ENCODE measurements around the gene GPR156. TPM values are rescaled to one million over a fixed set of nuclear protein-coding genes. Genes with fewer than 3 reads are reported as not detected.

The GPR156 gene
- total RNA-seq, 1 donor from 2014 or later: 0.41 TPM

GRCh38 chr3:120151791-120152190, 133.2 kb downstream of the GPR156 start:
- H3K36me3 Mint-ChIP-seq (ENCODE audit: insufficient read depth): peaks cover 10% of the 10 kb centered on the region
- peaks cover 17% of the 10 kb centered on the region for H3K9me3 Mint-ChIP-seq (ENCODE audit: low read depth)
- TF ChIP-seq, protein P1, sequence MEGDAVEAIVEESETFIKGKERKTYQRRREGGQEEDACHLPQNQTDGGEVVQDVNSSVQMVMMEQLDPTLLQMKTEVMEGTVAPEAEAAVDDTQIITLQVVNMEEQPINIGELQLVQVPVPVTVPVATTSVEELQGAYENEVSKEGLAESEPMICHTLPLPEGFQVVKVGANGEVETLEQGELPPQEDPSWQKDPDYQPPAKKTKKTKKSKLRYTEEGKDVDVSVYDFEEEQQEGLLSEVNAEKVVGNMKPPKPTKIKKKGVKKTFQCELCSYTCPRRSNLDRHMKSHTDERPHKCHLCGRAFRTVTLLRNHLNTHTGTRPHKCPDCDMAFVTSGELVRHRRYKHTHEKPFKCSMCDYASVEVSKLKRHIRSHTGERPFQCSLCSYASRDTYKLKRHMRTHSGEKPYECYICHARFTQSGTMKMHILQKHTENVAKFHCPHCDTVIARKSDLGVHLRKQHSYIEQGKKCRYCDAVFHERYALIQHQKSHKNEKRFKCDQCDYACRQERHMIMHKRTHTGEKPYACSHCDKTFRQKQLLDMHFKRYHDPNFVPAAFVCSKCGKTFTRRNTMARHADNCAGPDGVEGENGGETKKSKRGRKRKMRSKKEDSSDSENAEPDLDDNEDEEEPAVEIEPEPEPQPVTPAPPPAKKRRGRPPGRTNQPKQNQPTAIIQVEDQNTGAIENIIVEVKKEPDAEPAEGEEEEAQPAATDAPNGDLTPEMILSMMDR (IDR thresholded peaks at IDR 0.05; ENCODE audit: unreplicated experiment): no peak
- no peak overlapping the region for H3K4me3 Mint-ChIP-seq (ENCODE audit: low read depth)
- H3K27ac Mint-ChIP-seq: no peak overlapping the region
- no peaks in the 10 kb centered on the region for H3K27me3 Mint-ChIP-seq
- peaks cover 16% of the 10 kb centered on the region for H3K4me1 Mint-ChIP-seq (ENCODE audit: low read depth)
- no peak for DNase-seq (ENCODE audit: low spot score, unreplicated experiment)

GRCh38 chr3:120148187-120148949, 136.7 kb downstream of the GPR156 start:
- H3K4me1 Mint-ChIP-seq (ENCODE audit: low read depth): peaks cover 23% of the 10 kb centered on the region
- H3K36me3 Mint-ChIP-seq (ENCODE audit: insufficient read depth): peaks cover 1% of the 10 kb centered on the region
- no peaks in the 10 kb centered on the region for H3K9me3 Mint-ChIP-seq (ENCODE audit: low read depth)
- H3K27me3 Mint-ChIP-seq: no peaks in the 10 kb centered on the region
- H3K27ac Mint-ChIP-seq: peak overlapping the region; percentile 49
- TF ChIP-seq, protein P1 (IDR thresholded peaks at IDR 0.05; ENCODE audit: unreplicated experiment): no peak
- no peak overlapping the region for H3K4me3 Mint-ChIP-seq (ENCODE audit: low read depth)
- DNase-seq (ENCODE audit: low spot score, unreplicated experiment): no peak

DNA sequence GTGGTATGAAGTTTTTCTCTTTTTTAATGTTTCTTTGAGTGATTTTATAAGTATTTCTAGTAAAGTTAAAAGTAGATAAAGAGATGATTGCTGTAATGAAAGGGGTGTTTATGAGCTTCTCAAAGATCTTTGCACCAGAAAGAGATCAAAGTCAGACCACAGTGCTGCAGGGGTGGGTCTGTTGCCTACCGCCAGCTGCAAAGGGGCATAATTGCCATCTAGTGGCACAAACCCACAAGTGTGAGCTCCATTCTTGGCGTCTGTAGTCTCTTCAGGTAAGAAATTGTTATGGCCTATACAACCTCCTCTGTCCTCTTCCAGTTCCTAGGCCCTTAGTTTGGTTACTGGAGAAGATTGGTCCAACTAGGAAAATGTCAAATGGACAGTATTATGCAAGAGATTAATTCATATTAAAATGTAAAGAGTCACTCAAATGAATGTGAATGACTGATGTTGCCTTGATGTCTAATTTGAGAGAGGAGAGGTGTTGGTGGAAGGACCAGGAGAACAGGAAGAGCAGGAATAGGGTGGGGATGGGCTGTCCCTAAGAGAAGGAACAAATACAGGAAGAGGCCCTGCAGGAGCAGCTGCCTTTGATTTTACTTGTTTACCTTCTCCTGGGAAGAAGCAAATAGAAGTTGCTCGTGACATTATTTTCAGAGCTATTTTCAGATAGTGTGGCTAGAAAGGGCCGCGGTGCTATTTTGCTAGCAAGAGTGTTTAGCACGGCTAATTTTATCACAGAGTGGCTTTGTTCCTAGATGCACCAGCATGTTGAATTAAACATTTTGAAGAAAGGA, 137.8 kb downstream of the GPR156 start:
- H3K27ac Mint-ChIP-seq: peak overlapping the region; percentile 74
- no peaks in the 10 kb centered on the region for H3K27me3 Mint-ChIP-seq
- H3K4me3 Mint-ChIP-seq (ENCODE audit: low read depth): peak overlapping the region; percentile 1
- H3K36me3 Mint-ChIP-seq (ENCODE audit: insufficient read depth): peaks cover 1% of the 10 kb centered on the region
- TF ChIP-seq, protein P1 (IDR thresholded peaks at IDR 0.05; ENCODE audit: unreplicated experiment): peak; percentile 14
- H3K4me1 Mint-ChIP-seq (ENCODE audit: low read depth): peaks cover 23% of the 10 kb centered on the region
- DNase-seq (ENCODE audit: low spot score, unreplicated experiment): no peak
- no peaks in the 10 kb centered on the region for H3K9me3 Mint-ChIP-seq (ENCODE audit: low read depth)

GRCh38 chr3:120145542-120146285, 139.3 kb downstream of the GPR156 start:
- TF ChIP-seq, protein P1 (IDR thresholded peaks at IDR 0.05; ENCODE audit: unreplicated experiment): no peak
- H3K27ac Mint-ChIP-seq: peak overlapping the region; percentile 40
- DNase-seq (ENCODE audit: low spot score, unreplicated experiment): no peak
- peaks cover 23% of the 10 kb centered on the region for H3K4me1 Mint-ChIP-seq (ENCODE audit: low read depth)
- no peak overlapping the region for H3K4me3 Mint-ChIP-seq (ENCODE audit: low read depth)
- H3K9me3 Mint-ChIP-seq (ENCODE audit: low read depth): no peaks in the 10 kb centered on the region
- no peaks in the 10 kb centered on the region for H3K27me3 Mint-ChIP-seq
- peaks cover 1% of the 10 kb centered on the region for H3K36me3 Mint-ChIP-seq (ENCODE audit: insufficient read depth)

- H3K27ac Mint-ChIP-seq: peak overlapping the region; percentile 74
- TF ChIP-seq, protein P1 (IDR thresholded peaks at IDR 0.05; ENCODE audit: unreplicated experiment): no peak
- no peak overlapping the region for H3K4me3 Mint-ChIP-seq (ENCODE audit: low read depth)
- H3K27me3 Mint-ChIP-seq: no peaks in the 10 kb centered on the region
- H3K36me3 Mint-ChIP-seq (ENCODE audit: insufficient read depth): peaks cover 1% of the 10 kb centered on the region
- DNase-seq (ENCODE audit: low spot score, unreplicated experiment): no peak
- H3K9me3 Mint-ChIP-seq (ENCODE audit: low read depth): no peaks in the 10 kb centered on the region
- H3K4me1 Mint-ChIP-seq (ENCODE audit: low read depth): peaks cover 23% of the 10 kb centered on the region
Observed at GRCh38 chr3:120144267-120144666, 140.8 kb downstream of the GPR156 start.
